ENCODE data around the gene ZNF358. TPM values are rescaled to one million over a fixed set of nuclear protein-coding genes. Genes with fewer than 3 reads are reported as not detected.

Gene ZNF358
- total RNA-seq, 1 donor from 2014 or later = 5.2 TPM

DNA sequence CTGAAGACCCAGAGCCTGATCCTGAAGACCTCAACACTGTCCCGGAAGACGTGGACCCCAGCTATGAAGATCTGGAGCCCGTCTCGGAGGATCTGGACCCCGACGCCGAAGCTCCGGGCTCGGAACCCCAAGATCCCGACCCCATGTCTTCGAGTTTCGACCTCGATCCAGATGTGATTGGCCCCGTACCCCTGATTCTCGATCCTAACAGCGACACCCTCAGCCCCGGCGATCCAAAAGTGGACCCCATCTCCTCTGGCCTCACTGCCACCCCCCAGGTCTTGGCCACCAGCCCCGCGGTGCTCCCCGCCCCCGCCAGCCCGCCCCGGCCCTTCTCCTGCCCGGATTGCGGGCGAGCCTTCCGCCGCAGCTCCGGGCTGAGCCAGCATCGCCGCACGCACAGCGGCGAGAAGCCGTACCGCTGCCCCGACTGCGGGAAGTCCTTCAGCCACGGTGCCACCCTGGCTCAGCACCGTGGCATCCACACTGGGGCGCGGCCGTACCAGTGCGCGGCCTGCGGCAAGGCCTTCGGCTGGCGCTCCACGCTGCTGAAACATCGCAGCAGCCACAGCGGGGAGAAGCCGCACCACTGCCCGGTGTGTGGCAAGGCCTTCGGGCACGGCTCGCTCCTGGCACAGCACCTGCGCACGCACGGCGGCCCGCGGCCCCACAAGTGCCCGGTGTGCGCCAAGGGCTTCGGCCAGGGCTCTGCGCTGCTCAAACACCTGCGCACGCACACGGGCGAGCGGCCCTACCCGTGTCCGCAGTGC, 3.6 kb downstream of the ZNF358 start:
- intact Hi-C loops (cut with micrococcal nuclease) = no loop called here

DNA sequence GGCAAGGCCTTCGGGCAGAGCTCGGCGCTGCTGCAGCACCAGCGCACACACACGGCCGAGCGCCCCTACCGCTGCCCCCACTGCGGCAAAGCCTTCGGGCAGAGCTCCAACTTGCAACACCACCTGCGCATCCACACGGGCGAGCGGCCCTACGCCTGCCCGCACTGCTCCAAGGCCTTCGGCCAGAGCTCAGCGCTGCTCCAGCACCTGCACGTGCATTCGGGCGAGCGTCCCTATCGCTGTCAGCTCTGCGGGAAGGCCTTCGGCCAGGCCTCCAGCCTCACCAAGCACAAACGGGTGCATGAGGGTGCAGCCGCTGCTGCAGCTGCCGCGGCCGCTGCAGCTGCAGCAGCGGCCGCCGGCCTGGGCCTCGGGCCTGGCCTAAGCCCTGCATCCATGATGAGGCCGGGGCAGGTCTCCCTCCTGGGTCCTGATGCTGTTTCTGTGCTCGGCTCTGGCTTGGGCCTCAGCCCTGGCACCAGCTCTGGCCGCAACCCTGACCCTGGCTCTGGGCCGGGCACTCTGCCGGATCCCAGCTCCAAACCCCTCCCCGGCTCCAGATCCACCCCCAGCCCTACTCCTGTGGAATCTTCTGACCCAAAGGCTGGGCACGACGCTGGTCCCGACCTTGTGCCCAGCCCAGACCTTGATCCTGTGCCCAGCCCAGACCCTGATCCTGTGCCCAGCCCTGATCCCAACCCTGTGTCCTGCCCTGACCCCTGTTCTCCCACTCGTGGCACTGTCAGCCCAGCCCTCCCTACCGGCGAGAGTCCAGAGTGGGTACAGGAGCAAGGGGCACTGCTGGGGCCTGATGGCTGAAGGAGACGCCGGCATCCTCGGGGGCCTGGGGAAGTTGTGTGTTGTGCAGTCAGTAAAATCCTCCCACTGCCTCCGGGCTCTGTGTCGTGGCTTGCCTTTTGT, 4.5 kb downstream of the ZNF358 start:
- intact Hi-C loops (cut with micrococcal nuclease) = no loop called here

DNA sequence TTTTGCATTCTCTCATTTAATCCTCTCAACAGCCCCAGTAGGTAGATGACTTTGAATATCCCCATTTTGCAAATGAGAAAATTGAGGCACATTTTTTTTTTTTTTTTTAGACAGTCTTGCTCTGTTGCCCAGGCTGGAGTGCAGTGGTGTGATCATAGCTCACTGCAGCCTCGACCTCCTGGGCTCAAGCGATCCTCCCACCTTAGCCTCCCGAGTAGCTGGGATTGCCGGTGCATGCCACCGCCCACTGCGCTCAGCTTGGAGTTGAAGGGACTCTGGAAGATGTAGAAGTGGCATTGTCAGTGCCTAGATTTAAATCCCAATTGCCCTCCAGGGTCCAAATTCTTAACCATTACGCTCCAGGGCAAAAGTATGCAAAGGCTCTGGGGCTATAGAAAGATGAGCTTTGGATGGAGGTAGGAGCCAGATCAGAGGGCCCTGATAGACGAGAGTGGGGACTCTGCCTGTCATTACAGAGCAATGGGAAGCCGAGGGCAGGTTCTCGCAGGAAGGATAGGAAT, 5.7 kb downstream of the ZNF358 start:
- intact Hi-C loops (cut with micrococcal nuclease) = loop anchor here (1.0 kb wide), 1 partner anchor 13 kb away; no protein-coding TSS in a partner anchor

DNA sequence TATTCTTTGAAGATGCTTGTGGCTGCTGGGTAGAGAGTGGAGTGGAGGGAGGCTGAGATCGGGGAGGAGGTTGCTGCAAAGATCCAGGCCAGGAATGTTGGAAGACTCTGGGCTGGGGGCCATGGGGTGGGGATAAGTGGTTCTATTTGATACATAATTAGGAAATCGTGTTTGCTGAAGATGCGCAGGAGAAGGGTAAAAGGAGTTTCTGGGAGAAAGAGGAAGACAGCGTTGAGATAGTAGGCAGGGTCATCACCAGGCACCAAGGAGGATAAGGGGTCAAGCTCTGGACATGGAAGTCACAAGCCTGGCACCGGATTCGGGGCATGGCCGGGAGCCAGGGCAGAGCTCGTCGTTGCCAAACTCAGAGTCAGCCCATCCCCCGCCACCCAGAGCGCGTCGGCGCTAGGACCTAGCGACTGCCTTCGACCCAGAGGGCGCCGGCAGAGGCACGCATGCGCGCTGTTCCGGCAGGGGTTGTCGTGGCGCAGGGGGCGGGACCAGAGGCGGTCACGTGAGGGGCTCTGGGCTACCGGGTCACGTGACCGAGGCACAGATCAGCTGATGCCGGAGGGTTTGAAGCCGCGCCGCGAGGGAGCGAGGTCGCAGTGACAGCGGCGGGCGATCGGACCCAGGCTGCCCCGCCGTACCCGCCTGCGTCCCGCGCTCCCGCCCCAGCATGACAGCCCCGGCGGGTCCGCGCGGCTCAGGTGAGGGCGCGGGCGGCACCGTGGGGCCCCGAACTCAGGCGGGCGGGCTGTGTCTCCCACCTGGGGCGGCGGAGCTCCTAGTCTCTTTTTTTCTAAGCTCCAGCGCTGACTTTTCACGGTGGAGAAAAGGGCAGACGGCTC, 6.4 kb downstream of the ZNF358 start, which contains the start of gene MCOLN1:
MCOLN1 (plus strand) TSS at position 553 of the 851 bp plus-strand sequence; CDS start at position 680, 127 bp downstream.
- intact Hi-C loops (cut with micrococcal nuclease) = loop anchor here (1.0 kb wide), 1 partner anchor 12 kb away; no protein-coding TSS in a partner anchor

DNA sequence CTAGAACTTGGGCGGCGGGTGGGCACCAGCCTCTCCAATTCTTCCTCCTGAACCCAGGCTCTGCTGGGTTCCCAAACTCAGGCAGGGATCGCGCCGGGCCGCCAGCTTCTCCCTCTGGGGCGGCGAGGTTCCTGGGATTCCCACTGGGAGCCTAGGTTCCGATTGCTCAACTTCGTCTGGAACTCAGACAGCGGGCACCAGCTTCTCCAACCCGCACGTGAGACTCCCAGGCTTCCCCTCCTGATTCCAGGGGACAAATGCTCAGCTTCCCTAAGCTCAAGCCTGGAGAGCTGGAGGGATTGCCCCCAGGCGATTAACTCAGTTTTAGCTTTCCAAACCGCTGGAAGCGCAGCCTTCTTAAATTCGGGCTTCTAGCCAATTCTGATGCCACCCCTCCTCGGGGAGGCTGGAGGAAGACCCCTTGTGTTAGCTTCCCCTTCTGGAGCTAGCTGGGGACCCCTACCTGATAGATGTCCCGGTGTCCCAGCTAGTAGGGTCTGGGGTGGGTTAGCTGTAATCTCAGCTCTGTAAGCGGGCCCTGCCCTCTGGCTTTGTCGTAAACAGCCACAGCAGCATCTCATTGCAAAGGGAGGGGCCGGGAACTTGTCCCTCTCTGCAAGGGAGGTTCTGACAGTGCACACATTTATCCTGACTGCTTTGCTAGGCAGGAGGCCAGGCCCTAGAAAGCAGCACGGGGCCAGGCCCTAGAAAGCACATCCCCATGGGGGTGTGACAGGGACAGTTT, 7.2 kb downstream of the ZNF358 start:
- intact Hi-C loops (cut with micrococcal nuclease) = loop anchor here (1.0 kb wide), 1 partner anchor 11 kb away; no protein-coding TSS in a partner anchor

DNA sequence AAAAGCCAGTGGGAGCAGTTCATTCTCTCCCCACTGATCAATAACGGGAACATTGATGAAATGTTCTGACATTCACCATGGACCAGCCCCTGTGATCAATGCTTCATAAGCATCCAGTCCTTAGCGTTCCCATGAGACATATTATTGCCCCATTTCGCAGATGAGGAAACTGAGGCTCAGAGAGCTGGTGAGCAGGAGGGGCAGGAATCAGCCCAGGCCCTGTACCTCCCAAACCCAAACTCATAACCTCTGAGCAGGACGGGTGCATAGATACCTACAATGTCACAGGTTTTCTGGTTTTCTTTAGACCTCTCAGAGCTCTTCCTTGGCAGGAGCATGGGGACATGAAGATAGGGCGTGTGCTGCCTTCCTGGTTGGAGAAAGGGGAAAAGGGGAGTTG, 8.6 kb downstream of the ZNF358 start:
- intact Hi-C loops (cut with micrococcal nuclease) = no loop called here

DNA sequence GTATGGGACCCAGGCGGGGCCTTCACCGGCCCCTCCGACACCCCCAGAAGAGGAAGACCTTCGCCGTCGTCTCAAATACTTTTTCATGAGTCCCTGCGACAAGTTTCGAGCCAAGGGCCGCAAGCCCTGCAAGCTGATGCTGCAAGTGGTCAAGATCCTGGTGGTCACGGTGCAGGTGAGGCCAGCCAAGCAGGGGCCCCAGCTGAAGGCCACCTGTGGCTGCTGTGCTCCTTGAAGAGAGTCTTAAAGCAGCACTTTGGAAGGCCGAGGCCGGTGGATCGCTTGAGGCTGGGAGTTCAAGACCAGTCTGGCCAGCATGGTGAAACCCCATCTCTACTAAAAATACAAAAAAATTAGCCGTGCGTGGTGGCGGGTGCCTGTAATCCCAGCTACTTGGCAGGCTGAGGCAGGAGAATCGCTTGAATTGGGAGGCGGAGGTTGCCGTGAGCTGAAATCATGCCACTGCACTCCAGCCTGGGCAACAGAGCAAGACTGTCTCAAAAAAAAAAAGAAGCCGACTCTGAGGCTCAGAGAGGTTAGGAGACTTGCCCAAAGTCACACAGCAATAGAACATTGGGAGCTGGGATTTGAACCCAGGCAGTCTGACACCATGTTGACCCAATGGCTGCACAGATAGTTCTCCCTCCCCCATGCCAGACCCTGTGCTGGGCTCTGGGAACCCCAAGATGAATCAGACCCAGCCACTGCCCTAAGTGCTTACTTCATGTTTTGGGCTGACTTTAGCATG, 9.3 kb downstream of the ZNF358 start:
- intact Hi-C loops (cut with micrococcal nuclease) = no loop called here

DNA sequence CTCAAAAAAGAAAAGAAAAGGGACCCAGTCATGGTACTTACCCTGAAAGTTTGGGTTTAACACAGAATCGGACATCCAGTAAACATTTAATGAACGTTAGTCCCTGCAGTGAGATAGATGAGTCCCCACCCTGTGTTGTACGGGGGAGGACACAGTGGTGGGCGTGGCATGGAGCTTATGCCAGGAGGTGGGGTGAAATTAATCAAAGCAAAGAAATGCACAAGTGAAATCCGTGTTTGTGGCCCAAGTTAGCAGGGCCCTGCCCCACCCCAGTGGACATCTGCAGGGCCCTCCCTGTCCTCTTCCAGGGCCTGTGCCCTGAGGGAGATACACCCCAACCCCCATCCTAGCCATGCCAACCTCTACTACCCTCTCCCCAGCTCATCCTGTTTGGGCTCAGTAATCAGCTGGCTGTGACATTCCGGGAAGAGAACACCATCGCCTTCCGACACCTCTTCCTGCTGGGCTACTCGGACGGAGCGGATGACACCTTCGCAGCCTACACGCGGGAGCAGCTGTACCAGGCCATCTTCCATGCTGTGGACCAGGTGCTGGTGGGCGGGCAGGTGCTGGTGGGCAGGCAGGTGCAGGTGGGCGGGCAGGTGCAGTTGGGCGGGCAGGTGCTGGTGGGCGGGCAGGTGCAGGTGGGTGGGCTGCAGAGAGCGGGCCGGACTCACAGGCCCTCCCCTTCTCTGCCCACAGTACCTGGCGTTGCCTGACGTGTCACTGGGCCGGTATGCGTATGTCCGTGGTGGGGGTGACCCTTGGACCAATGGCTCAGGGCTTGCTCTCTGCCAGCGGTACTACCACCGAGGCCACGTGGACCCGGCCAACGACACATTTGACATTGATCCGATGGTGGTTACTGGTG, 10.4 kb downstream of the ZNF358 start:
- intact Hi-C loops (cut with micrococcal nuclease) = no loop called here

DNA sequence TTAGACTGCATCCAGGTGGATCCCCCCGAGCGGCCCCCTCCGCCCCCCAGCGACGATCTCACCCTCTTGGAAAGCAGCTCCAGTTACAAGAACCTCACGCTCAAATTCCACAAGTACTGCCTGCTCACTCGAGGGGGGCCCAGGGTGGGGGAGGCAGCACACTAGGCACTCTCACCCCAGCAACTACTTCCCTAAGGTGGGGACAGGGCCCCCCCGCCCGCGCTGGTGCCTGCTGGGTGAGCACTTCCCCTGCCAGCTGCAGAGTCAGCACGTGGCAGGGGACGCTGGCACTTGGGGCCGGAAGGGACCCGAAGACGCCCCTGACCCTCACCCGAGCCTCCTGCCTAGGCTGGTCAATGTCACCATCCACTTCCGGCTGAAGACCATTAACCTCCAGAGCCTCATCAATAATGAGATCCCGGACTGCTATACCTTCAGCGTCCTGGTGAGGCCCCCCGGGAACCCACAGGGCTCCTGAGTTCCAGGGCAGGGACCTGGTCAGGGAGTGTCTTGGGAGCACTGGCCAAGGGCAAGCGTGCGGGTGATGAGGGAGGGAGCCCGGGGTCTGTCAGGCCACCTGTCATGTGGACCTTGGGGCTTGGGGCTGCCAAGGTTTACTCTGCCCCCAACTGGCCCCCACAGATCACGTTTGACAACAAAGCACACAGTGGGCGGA, 11.8 kb downstream of the ZNF358 start:
- intact Hi-C loops (cut with micrococcal nuclease) = no loop called here

DNA sequence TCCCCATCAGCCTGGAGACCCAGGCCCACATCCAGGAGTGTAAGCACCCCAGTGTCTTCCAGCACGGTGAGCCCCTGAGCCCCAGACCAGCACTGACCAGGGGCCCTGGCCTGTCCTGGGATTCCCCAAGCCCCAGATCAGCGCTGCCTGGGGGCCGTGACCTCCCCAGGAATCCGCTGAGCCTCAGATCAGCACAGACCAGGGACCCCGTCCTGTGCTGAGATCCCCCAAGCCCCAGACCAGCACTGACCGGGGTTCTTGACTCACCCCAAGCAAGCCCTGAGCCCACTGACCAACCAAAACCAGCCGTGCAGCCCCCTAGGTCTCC, 12.3 kb downstream of the ZNF358 start:
- intact Hi-C loops (cut with micrococcal nuclease) = no loop called here

DNA sequence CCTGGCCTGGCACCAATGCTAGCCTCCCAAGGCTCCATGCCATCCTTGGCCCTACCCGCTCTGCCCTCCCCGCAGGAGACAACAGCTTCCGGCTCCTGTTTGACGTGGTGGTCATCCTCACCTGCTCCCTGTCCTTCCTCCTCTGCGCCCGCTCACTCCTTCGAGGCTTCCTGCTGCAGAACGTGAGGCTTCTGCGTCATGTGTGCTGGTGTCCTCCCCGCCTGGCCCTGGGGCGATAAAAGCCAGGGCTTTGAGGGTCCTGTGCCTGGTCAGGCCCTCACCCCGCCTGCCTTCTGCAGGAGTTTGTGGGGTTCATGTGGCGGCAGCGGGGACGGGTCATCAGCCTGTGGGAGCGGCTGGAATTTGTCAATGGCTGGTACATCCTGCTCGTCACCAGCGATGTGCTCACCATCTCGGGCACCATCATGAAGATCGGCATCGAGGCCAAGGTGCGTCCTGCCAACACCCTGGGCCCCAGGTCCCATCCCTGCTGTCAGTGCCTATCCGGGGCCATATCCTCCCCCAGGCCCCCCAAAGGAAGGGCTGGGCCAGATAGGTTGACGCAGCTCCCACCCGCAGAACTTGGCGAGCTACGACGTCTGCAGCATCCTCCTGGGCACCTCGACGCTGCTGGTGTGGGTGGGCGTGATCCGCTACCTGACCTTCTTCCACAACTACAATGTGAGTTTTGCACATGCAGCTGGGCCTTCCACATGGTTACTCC, 12.8 kb downstream of the ZNF358 start:
- intact Hi-C loops (cut with micrococcal nuclease) = no loop called here

DNA sequence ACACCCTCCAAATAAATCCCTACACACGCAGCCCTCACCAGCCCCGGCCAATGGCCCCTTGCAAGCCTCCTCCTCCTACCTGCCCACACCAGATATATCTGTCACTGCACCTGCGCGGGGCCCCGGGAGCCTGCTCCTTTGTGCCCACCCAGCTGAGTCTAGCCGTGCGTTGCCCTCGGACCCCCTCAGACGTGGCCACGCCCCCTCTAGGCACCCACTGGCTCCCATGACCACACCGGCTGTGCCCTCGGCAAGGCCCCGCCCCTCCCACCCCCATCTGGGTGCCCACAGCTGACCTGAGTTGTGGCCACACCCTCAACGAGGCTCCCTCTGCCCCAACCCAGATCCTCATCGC, 13.3 kb downstream of the ZNF358 start:
- intact Hi-C loops (cut with micrococcal nuclease) = no loop called here

DNA sequence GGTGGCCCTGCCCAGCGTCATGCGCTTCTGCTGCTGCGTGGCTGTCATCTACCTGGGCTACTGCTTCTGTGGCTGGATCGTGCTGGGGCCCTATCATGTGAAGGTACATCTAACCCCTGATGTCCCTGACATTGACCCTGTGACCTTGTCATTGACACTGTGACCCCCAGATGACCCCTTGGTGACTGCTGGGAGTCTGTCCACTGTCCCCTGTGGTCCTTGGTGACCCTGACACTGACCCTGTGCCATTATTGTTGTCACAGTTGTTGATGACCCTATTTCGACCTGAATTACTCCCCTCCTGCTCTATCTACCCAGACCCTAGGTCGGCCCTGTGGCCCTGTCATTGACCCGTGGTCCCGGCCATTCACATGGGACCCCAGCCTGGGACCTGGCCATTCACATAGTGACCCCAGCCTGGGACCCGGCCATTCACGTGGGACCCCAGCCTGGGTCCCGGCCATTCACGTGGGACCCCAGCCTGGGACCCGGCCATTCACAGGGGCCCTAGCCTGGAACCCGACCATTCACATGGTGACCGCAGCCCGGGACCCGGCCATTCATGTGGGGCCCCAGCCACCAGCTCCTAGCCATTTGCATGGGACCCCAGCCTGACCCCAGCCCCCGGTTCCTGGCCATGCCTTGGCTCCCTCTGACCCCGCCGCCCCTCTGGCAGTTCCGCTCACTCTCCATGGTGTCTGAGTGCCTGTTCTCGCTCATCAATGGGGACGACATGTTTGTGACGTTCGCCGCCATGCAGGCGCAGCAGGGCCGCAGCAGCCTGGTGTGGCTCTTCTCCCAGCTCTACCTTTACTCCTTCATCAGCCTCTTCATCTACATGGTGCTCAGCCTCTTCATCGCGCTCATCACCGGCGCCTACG, 13.9 kb downstream of the ZNF358 start:
- intact Hi-C loops (cut with micrococcal nuclease) = no loop called here

DNA sequence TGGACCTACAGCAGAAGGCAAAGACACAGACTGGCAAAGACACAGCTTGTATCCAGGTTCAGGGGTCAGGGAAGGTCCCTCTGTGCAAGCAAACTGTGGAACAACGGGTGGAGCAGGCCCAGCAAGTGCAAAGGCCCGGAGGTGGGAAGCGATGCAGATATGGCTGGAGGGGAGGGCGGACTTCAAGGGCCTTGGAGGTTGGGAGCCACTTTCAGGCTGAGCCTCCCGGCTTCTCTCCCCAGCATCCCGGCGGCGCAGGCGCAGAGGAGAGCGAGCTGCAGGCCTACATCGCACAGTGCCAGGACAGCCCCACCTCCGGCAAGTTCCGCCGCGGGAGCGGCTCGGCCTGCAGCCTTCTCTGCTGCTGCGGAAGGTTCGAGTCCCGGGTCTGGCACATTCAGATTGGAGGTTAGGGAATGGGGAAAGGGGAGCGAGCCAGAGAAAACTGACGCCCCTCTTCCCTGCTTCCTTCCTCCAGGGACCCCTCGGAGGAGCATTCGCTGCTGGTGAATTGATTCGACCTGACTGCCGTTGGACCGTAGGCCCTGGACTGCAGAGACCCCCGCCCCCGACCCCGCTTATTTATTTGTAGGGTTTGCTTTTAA, 17.5 kb downstream of the ZNF358 start:
- intact Hi-C loops (cut with micrococcal nuclease) = no loop called here

DNA sequence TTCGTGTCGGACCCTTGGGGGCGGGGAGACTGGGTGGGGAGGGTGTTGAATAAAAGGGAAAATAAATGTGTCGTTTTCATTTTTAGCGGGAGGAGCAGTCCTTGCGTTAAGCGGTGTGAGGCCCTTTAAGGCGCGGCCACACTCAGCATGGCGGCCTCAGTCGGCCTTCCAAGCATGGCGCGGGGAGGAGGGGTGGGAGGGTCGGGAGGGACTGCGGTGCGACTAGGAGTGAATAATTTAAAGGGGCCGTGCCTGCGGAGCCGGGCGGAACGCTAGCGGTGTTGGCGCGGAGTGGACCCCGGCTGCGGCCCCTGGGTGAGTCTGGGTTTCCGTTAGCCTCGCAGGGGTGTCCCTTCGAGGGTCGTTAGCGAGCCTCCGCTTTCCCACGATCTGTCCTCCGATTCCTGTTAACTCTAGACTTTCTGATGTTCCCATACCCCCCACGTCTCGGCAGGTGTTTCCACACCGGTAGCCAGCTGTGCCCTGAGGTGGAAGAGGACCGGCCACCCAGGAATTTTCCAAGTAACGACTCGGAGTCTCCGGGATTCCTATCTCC, 18.1 kb downstream of the ZNF358 start:
- intact Hi-C loops (cut with micrococcal nuclease) = loop anchor here (1.0 to 2.0 kb wide), 2 partner anchors 12 to 45 kb away; partner anchors contain the start of genes MCOLN1 and PEX11G

All from T-helper 2 cell treated with Interferon-gamma antibody and Interleukin-4, amounts not matched to agents 100 ng/mL and 5 ng/mL, for 36 hours (primary cell).